PC-9 (cell line): ENCODE data around the gene COL23A1.

Source experiments
- CTCF ChIP-seq: fragments of 200-600 bp; sonication (generic); conservative IDR thresholded peaks from 2 replicates; pipeline ENCODE4 v1.6.1; 2017; ENCODE audit warnings: mixed run types, antibody characterized with exemption, mild to moderate bottlenecking, moderate library complexity
- EZH2 ChIP-seq: fragments of 200-600 bp; sonication (generic); IDR thresholded peaks from 2 replicates; pipeline ENCODE4 v1.8.0; 2017; ENCODE audit warnings: antibody characterized with exemption, low read depth

GRCh38 chr5:178612299-178612698 lies 22.1 kb upstream of the COL23A1 start:
- no peak for TF ChIP-seq EZH2
- no peak for TF ChIP-seq CTCF
